ENCODE results near the gene GBP7.

GRCh38 chr1:89198081-89198480 lies 22.3 kb upstream of the GBP7 start:
- TF ChIP-seq, protein P1, sequence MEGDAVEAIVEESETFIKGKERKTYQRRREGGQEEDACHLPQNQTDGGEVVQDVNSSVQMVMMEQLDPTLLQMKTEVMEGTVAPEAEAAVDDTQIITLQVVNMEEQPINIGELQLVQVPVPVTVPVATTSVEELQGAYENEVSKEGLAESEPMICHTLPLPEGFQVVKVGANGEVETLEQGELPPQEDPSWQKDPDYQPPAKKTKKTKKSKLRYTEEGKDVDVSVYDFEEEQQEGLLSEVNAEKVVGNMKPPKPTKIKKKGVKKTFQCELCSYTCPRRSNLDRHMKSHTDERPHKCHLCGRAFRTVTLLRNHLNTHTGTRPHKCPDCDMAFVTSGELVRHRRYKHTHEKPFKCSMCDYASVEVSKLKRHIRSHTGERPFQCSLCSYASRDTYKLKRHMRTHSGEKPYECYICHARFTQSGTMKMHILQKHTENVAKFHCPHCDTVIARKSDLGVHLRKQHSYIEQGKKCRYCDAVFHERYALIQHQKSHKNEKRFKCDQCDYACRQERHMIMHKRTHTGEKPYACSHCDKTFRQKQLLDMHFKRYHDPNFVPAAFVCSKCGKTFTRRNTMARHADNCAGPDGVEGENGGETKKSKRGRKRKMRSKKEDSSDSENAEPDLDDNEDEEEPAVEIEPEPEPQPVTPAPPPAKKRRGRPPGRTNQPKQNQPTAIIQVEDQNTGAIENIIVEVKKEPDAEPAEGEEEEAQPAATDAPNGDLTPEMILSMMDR (IDR thresholded peaks at IDR 0.05), result no peak
- no peak for TF ChIP-seq POLR2A (IDR thresholded peaks at IDR 0.05)
